Uterus (tissue), 2 donors: Measurements from ENCODE around the gene BRAF.

ENCODE experiments used
- POLR2A ChIP-seq, 2 donors: fragments of 450-650 bp; IDR thresholded peaks; one replicate each; pipeline ENCODE4 v1.6.1; 2016; ENCODE audit warnings: antibody characterized with exemption in 2 of 2, mild to moderate bottlenecking in 1 of 2, moderate library complexity in 1 of 2
- TF ChIP-seq, protein P1 (sequence below), 4 experiments: fragments of 200-600 bp in 2 of 4; fragments of 450-650 bp in 2 of 4; sonication (generic) in 2 of 4; IDR thresholded peaks; one replicate each; pipeline ENCODE4 v1.5.1; 2016 to 2019; ENCODE audit warnings: antibody characterized with exemption in 4 of 4, mild to moderate bottlenecking in 2 of 4, moderate library complexity in 1 of 4

DNA sequence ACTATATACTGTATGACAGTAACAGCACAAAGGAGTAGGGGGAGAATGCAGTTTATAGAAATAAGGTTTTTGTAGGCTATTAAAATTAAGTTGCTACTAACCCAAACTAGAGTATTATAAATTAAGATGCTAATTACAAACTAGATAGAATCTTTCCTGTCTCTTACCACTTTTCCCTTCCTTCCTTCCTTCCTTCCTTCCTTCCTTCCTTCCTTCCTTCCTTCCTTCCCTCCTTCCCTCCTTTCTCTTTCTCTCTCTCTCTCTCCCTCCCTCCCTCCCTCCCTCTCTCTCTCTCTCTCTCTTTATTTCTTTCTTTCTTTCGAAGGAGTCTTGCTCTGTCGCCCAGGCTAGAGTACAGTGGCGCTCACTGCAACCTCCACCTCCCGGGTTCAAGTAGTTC is 36.4 kb upstream of the BRAF start:
- TF ChIP-seq, protein P1, sequence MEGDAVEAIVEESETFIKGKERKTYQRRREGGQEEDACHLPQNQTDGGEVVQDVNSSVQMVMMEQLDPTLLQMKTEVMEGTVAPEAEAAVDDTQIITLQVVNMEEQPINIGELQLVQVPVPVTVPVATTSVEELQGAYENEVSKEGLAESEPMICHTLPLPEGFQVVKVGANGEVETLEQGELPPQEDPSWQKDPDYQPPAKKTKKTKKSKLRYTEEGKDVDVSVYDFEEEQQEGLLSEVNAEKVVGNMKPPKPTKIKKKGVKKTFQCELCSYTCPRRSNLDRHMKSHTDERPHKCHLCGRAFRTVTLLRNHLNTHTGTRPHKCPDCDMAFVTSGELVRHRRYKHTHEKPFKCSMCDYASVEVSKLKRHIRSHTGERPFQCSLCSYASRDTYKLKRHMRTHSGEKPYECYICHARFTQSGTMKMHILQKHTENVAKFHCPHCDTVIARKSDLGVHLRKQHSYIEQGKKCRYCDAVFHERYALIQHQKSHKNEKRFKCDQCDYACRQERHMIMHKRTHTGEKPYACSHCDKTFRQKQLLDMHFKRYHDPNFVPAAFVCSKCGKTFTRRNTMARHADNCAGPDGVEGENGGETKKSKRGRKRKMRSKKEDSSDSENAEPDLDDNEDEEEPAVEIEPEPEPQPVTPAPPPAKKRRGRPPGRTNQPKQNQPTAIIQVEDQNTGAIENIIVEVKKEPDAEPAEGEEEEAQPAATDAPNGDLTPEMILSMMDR (IDR thresholded peaks at IDR 0.05) = no peak
- TF ChIP-seq POLR2A (IDR thresholded peaks at IDR 0.05) = no peak
